Lower leg skin (tissue), 4 donors: ENCODE results near the gene ETNK2. TPM values are rescaled to one million over a fixed set of nuclear protein-coding genes. Genes with fewer than 3 reads are reported as not detected.

Experiments used
- DNase-seq, 2 donors: peaks; one replicate each; pipeline ENCODE4 v3.0.0-alpha.2; 2019; ENCODE audit warnings: low spot score in 2 of 2
- H3K4me3 ChIP-seq: fragments of 200-600 bp; sonication (generic); 2 replicates; pipeline ENCODE4 v1.5.1; 2017; ENCODE audit warnings: mild to moderate bottlenecking, low read depth; ENCODE audit not compliant: poor library complexity, severe bottlenecking
- CTCF ChIP-seq, 3 donors: fragments of 450-650 bp; IDR thresholded peaks; one replicate each; pipeline ENCODE4 v1.5.1; 2016; ENCODE audit warnings: antibody characterized with exemption in 3 of 3, mild to moderate bottlenecking in 3 of 3, moderate library complexity in 2 of 3
- POLR2A ChIP-seq, 2 donors: fragments of 450-650 bp; IDR thresholded peaks; one replicate each; pipeline ENCODE4 v1.6.1; 2016 to 2017; ENCODE audit warnings: antibody characterized with exemption in 2 of 2, mild to moderate bottlenecking in 1 of 2, moderate library complexity in 1 of 2
- WGBS, 2 donors: methylation state at CpG; one replicate each; pipeline ENCODE4 v1.1.5; 2018; 5-methylcytosine and 5-hydroxymethylcytosine counted together
- intact Hi-C: fragments of 100-400 bp; cut with DNase I; formaldehyde crosslinking; loops from one replicate; pipeline ENCODE4 v1.15.0; 2023; ENCODE audit warnings: low total_unique reads
- total RNA-seq, 4 donors: library from RNA; depleted of rRNA; stranded (reverse); fragments of >200 nt; gene quantifications; one replicate each; pipeline ENCODE4 v1.1.0, GENCODE V29; 2016

Gene ETNK2
- total RNA-seq, 4 donors from 2014 or later = 21.5 to 53.8 (median 42.6) TPM

- DNase-seq = no peak
- intact Hi-C loops = no loop called here
- WGBS, 2 donors = 55 to 63% methylated on average over 21 of the region's 21 CpGs
Observed at GRCh38 chr1:204108312-204109141, 43.3 kb downstream of the ETNK2 start.

GRCh38 chr1:204107892-204108291 lies 44.0 kb downstream of the ETNK2 start:
- no peak overlapping the region for H3K4me3 ChIP-seq
- 85 to 96% methylated on average over 2 of the region's 2 CpGs for WGBS, 2 donors
- DNase-seq = no peak
- intact Hi-C loops = no loop called here
- TF ChIP-seq CTCF (IDR thresholded peaks at IDR 0.05) (no peak), POLR2A (IDR thresholded peaks at IDR 0.05) (no peak)

More at GRCh38 chr1:204108312-204109141, 43.3 kb downstream of the ETNK2 start:
- H3K4me3 ChIP-seq = no peak overlapping the region
- no peak for TF ChIP-seq CTCF (IDR thresholded peaks at IDR 0.05)
- TF ChIP-seq POLR2A (IDR thresholded peaks at IDR 0.05) = no peak

- WGBS, 2 donors = 84 to 95% methylated on average over 1 of the region's 1 CpG
- intact Hi-C loops = no loop called here
- TF ChIP-seq CTCF (IDR thresholded peaks at IDR 0.05) = no peak
- TF ChIP-seq POLR2A (IDR thresholded peaks at IDR 0.05) = no peak
- DNase-seq = no peak
- no peak overlapping the region for H3K4me3 ChIP-seq
Observed at GRCh38 chr1:204106825-204107224, 45.0 kb downstream of the ETNK2 start.

- no peak for TF ChIP-seq POLR2A (IDR thresholded peaks at IDR 0.05)
- no peak for TF ChIP-seq CTCF (IDR thresholded peaks at IDR 0.05)
- intact Hi-C loops = no loop called here
- DNase-seq = no peak
- 87 to 90% methylated on average over 6 of the region's 6 CpGs for WGBS, 2 donors
- no peak overlapping the region for H3K4me3 ChIP-seq
Observed at GRCh38 chr1:204105131-204105515, 46.7 kb downstream of the ETNK2 start.

- intact Hi-C loops = no loop called here
- DNase-seq = no peak
- TF ChIP-seq POLR2A (IDR thresholded peaks at IDR 0.05) = no peak
- TF ChIP-seq CTCF (IDR thresholded peaks at IDR 0.05) = no peak
- H3K4me3 ChIP-seq = no peak overlapping the region
- WGBS, 2 donors = 54 to 65% methylated on average over 13 to 14 of the region's 14 CpGs
Observed at GRCh38 chr1:204104331-204105130, 47.3 kb downstream of the ETNK2 start.
